OCI-LY1 (cell line): Measurements from ENCODE around the gene MSRB3.

ENCODE experiments used
- EZH2 ChIP-seq: fragments of 200-600 bp; sonication (generic), shearing (Covaris generic); IDR thresholded peaks from 2 replicates; pipeline ENCODE4 v1.8.0; 2017; ENCODE audit warnings: borderline replicate concordance, mixed run types, mild to moderate bottlenecking, antibody characterized with exemption, low read length, moderate library complexity, mixed read lengths
- TF ChIP-seq, protein P1 (sequence below): fragments of 200-600 bp; sonication (generic), shearing (Covaris generic); IDR thresholded peaks from 2 replicates; pipeline ENCODE4 v1.5.1; 2017; ENCODE audit warnings: mild to moderate bottlenecking, antibody characterized with exemption, low read length, moderate library complexity, mixed read lengths

GRCh38 chr12:65432114-65432513 is 153.6 kb downstream of the MSRB3 start:
- TF ChIP-seq, protein P1, sequence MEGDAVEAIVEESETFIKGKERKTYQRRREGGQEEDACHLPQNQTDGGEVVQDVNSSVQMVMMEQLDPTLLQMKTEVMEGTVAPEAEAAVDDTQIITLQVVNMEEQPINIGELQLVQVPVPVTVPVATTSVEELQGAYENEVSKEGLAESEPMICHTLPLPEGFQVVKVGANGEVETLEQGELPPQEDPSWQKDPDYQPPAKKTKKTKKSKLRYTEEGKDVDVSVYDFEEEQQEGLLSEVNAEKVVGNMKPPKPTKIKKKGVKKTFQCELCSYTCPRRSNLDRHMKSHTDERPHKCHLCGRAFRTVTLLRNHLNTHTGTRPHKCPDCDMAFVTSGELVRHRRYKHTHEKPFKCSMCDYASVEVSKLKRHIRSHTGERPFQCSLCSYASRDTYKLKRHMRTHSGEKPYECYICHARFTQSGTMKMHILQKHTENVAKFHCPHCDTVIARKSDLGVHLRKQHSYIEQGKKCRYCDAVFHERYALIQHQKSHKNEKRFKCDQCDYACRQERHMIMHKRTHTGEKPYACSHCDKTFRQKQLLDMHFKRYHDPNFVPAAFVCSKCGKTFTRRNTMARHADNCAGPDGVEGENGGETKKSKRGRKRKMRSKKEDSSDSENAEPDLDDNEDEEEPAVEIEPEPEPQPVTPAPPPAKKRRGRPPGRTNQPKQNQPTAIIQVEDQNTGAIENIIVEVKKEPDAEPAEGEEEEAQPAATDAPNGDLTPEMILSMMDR = no peak
- TF ChIP-seq EZH2 = no peak
